ENCODE results near the gene ELOVL1.
A peak's percentile ranks its signal among the peaks of the same experiment; 100 is the strongest.
"Not testable (repeated sequence)": the region's sequence is repeated elsewhere in the genome, so short reads cannot be mapped to it uniquely, and the experiment has no call there.

The ELOVL1 gene

DNA sequence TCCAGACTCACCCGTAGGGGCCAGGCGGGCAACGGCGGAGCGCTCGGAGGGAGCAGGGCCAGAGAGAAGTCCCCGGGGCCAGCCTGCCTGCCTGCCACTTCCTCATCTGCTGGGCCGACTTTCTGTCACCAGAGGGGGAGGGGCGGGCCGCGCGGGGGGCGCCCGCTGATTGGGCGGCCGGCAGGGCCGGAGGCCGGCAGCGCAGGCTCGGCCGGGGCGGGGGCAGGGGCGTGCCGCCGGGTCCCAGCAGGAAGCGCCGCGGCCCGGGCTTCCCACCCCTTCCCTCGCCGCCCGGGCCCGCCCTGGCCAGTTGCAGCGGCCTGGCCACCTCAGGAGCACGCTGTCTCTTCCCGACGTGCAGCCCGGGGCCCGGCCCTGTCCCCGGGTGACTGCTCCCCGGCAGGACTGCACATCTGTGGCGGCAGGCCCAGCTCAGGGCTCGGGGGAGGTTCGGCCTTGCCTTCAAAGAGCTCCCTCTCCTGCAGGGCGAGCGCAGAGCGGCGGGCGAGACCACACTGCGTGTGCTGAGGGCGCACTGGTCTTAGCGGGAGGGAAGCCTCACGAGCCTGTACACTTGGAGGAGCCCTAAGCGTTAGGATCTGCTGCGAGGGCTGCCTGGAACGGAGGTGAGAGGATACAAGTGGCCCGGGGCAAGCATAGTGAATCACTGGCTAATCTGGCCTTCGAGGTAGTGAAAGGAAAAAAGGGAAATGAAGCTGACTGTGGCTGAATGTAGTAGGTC, at the start of gene ELOVL1:
TSS of gene ELOVL1 (minus strand) at position 108 of the 742 bp plus-strand sequence. CDS start 2,402 bp downstream, outside the sequence.
- DNase-seq (ENCODE audit: low read depth), result peak; percentile 82

DNA sequence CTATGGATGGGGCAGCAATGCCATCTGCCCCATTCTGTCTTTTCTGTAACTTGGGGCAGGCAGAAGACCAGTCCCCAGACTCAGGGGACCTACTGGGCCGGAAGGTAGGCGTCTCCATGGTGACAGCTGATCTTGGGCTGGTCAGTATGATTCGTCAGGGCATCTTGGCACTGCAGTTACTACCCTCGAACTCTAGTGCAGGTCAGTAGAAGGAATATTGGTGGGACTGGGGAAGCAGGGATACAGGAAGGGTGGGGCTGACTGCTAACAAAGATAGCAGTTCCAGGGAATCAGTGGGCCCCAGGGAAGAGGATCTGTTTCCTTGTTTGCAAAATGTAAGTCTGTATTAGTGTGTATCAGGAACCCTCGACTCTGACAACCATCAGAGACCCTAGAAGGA, 48.1 kb upstream of the ELOVL1 start:
- no peak for DNase-seq (ENCODE audit: low read depth)

DNA sequence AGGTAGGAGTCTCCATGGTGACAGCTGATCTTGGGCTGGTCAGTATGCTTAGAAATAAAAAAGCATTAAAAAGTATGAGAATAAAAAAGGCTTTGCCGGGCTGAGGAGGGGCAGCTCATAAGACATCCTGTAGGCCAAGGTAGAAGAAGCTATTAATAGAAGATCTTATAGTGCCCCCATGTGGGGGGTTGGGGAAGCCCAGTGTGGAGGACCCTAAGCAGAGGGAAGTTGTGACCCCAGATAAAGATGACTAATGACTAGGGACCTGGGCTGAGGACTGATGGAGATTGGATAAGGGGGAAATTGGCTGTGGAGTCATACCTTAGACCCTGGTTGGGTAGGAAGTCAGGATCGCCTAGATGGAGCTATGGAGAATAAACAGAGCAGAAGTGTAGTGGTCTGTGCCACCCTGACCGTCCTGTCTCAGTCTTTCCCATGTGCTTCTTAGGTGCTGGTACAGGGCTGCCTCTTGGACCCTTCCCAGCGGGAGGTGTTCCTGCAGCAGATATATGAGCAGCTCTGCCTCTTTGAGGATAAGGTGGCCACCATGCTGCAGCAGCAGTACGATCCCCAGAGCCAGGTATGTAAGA, 46.9 kb upstream of the ELOVL1 start:
- DNase-seq (ENCODE audit: low read depth), result peak; percentile 31

DNA sequence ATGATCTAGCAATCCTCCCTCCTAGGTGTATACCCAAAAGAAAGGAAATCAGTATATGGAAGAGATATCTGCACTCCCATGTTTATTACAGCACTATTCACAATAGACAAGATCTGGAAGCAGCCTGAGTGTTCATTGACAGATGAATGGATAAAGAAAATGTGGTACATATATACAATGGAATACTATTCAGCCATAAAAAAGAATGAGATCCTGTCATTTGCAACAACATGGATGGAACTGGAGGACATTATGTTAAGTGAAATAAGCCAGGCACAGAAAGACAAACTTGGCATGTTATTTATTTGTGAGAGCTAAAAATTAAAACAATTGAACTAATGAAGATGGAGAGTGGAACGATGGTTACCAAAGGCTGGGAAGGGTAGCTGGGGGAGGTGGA, 45.6 kb upstream of the ELOVL1 start:
- not testable (repeated sequence) for DNase-seq (ENCODE audit: low read depth)

DNA sequence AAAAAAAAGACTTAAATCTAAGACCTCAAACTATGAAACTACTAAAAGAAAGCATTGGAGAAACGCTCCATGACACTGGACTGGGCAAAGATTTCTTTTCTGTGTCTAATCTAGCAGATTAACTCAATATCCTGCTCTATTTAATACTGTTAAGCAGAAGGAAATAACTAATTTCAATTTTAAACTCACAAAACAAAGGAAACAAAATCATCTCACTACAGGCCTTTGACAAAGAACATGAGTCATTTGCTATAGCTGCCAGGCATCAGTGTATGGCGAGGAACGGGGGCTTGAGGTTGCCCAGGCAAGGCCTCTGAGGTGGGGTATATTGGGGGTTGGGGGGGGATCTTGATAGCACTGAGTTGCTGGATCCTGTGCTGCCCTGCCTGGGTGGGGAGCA, 42.8 kb upstream of the ELOVL1 start:
- no peak for DNase-seq (ENCODE audit: low read depth)

DNA sequence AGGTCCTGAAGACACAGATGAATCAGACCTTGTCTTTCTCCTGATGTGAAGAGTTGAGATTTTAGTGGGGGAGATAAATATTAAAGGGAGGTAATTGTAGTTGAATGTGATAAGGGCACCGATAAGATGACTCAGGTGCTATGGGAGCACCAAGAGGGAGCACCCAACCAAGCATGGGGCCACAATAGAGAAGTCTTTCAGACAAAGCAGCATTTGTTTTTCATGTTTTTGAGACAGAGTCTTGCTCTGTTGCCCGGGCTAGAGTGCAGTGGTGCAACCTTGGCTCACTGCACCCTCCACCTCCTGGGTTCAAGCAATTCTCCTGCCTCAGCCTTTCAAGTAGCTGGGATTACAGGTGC, 38.0 kb upstream of the ELOVL1 start:
- no peak for DNase-seq (ENCODE audit: low read depth)

DNA sequence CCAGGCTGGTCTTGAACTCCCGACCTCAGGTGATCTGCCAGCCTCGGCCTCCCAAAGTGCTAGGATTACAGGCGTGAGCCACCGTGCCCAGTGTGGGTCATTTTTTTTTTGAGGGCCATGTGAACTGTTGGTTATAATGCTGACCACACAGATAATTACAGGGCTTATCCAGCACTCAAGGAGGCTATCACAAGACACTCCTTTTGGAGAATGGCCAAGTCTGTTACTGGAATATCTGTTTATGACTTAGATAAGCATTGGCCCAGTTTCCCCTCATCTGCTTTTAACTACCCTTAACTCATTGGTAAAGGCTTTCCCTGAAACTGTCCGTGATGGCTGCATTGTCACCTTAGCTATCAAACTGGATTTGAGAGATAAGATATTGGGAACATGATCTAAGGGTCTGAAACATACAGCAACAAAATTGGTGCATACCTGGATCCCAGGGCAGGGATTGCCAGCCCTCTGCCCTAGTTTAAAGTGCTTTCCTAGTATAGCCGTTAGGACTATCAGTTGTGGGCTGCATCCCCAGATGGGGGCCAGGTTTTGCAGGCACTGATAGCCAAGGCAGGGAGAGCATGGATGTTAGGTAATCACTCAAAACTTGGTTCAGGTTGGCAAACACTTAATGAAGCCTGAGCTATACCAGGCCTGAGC, 37.5 kb upstream of the ELOVL1 start:
- DNase-seq (ENCODE audit: low read depth), result no peak

DNA sequence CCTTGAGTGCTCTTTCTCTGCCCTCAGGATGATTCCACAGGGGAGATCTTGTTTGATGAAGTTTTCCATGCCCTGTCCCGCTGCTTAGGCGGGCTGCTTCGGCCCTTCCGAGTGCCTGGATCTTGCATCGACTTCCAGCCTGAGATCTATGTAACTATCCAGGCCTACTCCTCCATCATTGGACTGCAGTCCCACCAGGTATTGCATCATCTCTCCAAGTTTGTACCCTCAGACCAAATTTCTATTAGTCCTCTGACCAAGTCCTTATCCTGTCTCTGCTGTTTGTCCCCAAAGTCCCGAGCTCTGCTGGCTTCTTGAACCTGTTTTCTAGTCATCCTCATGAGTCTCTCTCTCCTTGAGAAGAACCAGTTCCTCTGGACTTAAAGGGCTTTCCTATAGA, 36.5 kb upstream of the ELOVL1 start:
- DNase-seq (ENCODE audit: low read depth), result no peak

DNA sequence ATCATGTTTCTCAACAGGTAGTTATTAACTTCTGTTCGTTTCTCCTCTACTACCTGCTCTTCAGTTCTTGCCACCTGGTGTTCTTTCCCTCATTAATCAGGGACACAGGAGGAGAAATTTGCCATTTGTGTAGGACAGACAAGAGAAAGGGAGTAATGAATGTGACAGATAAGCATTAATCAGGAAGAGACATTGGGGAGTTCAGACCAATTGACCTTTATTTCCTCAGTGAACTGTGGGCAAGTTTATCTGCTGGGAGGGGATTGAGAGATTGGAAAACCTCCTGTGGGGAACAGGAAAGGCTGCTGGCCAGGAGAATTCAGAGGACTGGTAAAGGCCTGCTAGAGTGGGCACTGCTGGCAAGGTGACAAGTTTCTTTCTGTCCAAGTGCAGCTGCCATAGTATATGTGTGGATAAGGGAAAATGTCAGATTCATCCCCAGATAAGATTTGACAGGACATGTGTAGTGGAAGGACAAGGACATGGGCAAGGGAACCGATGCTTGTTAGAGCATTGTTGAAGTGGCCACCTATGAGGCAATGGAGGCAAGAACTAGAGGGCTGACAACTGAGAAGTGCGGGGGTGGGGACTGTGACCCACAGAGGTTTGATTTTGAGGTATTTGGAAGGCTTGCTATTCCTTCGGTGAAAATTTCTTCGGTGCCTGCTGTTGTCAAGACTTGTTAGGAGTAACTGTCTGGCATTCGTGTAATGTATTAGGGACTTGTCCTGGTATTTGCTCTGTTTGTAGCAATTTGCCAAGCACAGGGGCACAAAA, 34.5 kb upstream of the ELOVL1 start:
- DNase-seq (ENCODE audit: low read depth), result no peak

DNA sequence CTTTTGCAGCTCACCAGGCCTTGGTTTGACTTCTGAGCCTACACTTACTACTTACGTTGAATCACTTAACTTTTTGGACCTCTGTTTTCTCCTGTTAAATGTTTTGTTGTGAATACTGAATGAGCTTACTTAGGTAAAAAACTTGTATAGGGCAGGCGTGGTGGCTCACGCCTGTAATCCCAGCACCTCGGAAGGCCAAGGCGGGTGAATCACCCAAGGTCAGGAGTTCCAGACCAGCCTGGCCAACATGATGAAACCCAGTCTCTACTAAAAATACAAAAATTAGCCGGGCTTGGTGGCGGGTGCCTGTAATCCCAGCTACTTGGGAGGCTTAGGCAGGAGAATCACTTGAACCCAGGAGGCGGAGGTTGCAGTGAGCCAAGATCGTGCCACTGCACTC, 32.6 kb upstream of the ELOVL1 start:
- not testable (repeated sequence) for DNase-seq (ENCODE audit: low read depth)

DNA sequence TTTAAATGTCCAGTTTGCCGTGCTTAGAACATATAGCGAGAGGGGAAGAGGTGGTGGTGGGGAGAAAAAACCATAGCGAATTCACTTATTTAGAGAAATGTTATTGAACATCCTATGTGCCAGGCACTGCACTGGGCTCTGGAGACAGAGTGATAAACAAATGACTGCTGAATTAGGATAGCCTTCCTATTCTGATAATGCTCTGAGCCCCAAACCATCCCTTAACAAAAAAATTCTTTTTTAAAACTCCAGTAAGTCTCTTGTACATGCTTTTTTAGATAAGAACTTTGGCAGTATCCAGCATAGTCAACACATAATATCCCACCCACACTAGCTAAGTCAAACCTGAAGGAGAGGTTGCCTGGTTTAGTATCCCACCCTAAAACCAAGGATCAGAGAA, 30.4 kb upstream of the ELOVL1 start:
- DNase-seq (ENCODE audit: low read depth), result no peak

DNA sequence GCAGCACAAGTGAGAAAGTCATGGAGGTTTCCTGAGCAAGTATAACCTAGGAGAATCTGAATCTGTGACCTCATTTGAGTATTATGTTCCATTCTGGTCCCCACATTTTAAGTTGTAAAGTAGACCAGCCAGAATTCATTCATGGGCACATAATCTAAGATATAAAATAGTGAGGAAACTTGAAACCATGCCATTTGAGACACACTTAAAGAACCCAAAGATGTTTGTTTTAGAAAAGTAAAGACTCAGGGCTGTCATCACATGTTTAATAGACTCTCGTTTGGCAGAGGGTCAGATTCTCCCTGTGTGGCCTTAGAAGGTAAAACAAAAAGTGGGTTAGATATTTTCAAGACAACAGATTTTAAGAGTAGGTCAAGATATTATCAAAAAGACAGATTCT, 28.2 kb upstream of the ELOVL1 start:
- DNase-seq (ENCODE audit: low read depth), result no peak

DNA sequence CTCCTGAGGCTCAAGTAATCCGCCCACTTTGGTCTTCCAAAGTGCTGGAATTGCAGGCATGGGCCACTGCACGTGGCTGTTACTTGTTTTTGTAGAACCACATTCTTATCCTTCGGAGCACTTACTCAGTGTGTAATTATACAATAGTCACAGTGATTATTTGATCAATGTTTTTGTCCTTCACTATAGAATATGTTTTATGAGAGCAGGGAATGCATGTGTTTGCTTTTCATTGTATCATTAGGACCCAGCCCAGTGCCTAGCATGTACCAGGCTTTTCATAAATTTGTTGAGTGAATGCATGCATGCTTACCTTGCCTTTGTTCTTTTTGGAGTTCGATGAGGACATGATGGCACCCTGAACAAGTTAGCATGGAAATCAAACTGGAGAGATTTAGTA, 27.7 kb upstream of the ELOVL1 start:
- no peak for DNase-seq (ENCODE audit: low read depth)

DNA sequence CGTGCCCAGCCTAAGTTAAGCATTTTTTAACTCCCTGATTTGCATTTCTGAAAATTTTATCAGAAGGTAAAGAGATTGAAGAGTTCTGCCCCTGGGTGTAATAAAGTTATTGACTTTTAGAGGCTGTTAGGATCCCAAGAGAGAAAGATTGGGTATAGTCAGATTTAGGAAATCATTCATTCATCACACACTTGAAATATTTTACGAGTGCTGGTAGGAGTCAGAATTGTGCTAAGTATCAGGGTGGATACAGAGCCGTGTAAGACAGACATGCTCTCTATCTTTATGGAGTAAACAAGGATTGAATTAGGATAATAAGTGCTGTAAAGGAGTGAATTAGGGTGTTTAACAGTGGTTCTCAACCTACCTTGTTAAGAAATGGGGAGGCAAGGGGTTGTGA, 24.9 kb upstream of the ELOVL1 start:
- no peak for DNase-seq (ENCODE audit: low read depth)

DNA sequence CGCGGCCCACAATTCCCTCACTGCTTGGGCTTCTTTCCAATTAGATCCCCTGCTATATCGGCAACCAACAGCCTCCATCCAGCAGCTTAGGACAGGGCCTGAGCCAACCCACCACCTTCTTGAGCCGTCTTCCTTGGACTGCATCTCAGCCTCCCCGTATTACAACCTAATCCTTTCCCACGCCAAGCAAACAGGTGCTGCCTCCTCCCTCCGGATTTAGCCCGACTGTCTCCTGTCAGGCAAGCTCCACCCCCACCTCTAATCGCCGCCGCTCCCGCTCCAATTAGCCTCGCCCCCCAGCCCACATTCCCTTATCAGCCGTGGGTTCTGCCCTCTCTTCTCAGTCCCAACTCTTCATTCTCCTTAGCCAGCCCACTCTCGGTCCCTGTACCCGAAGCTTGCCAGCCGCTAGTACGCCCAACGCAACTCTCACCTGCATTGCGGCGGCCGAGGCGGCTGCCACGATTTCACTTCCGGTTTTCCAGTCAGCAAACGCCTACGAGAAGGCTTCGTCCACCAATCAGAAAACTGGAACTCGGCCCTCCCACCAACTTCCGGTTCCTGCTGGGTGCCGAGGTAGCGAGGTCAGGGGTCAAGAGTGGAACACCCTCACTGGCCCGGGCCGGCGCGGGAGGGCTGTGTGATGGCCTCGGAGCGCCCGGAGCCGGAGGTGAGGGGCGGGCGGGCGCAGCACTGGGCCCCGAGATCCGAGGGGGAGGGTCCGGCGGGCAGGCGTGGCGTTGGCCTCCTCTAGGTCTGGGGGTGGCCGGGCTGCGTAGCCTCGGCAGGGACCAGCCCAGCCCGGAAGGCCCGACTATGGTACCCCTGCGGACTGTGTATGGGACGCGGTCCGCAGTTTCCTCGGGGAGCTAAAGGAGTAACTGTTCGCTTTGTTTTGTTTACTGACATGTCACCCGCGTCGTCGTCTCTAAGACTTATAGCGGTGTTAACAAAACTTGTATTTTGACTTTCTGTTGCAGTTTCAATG, 21.8 kb upstream of the ELOVL1 start, which contains the start of the genes MED8 and SZT2:
TSS of gene MED8 (minus strand) at position 475 of the 988 bp plus-strand sequence. CDS start at position 439, 36 bp downstream.
TSS of gene SZT2 (plus strand) at position 574 of the 988 bp plus-strand sequence. CDS start at position 644, 70 bp downstream.
- peak; percentile 87 for DNase-seq (ENCODE audit: low read depth)

DNA sequence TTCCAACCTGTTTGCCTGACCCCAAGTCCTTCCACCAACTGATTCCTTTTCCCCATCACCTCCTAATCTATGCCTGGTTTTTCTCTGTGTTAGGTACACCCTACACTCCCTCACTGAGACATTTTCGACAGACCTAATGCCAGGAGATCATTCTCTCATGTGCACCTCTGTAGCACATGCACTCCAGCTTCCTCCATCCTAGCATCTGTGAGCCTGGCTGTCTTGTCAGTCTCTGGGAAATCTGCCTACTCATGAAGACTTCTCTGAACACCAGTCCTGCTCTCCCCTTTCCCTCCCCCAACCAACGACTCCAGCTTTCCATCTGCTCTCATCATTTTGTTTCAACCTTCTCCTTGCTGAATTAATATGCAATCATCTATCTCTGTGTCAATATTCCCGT, 20.8 kb upstream of the ELOVL1 start:
- no peak for DNase-seq (ENCODE audit: low read depth)

DNA sequence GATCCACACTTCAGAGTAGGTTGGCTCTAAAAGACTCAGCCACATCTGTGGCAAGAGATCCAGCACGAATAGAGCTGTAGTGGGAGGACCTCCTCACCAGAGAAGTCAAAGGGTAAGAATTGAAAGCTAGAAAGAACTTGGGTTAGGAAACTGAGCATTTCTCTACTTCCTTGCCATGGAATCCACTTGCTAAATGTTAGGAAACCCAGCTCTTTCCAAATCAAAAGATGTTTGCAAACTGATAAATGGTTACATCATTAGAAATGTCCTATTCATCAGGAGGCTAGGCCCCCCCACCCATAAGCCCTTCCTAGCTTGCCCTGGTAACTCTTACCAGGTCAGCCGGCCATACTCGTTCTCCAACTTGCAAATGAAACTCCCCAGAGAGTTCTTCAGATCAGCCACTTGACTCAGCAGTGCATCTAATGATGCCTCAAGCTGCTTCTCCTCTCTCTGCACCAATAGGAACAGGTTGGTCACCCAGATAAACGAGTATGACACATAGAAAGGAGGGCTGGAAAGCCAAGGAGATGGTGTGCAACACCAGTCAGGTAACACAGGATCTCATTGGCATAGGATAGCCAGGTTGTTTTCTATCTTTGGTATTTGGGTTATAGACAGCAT, 20.3 kb upstream of the ELOVL1 start:
- no peak for DNase-seq (ENCODE audit: low read depth)

DNA sequence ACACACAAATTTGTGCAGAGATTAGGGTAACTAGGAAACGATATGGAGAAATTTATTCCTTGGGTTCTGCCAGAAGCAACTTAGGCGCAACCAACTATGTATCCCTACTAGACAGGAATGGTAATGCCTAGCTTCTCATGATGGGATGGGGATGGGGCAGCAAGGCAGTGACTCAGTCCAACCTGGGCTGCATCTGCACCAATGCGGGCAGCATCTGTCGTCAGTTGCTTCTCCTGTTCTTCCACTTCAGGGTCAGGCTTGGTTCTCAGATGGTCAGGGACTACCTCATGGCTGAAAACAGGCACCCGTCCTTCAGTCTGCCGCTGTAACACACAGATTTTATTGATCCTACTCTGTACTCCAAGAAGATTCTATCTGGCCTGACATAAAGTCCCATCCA, 18.9 kb upstream of the ELOVL1 start:
- DNase-seq (ENCODE audit: low read depth), result no peak

DNA sequence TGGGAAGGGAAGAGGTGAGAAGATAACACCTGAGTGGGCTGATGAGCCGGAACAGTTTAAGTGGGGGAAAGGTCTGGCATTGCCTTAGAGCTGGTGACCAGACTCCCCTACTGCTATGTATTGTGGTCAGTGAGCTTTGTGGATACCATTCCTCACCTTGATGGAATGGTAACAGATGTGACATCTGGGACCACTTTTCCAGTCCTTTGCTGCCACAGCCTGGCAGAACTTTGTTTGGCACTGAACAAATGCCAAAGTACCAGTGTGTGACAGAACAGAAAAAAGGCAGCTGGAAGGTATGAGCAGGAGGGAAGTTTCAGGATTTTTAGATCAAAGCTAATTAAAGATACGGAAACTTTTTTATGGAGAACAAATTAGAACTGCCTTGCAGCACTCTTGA, 15.6 kb upstream of the ELOVL1 start:
- DNase-seq (ENCODE audit: low read depth), result no peak

DNA sequence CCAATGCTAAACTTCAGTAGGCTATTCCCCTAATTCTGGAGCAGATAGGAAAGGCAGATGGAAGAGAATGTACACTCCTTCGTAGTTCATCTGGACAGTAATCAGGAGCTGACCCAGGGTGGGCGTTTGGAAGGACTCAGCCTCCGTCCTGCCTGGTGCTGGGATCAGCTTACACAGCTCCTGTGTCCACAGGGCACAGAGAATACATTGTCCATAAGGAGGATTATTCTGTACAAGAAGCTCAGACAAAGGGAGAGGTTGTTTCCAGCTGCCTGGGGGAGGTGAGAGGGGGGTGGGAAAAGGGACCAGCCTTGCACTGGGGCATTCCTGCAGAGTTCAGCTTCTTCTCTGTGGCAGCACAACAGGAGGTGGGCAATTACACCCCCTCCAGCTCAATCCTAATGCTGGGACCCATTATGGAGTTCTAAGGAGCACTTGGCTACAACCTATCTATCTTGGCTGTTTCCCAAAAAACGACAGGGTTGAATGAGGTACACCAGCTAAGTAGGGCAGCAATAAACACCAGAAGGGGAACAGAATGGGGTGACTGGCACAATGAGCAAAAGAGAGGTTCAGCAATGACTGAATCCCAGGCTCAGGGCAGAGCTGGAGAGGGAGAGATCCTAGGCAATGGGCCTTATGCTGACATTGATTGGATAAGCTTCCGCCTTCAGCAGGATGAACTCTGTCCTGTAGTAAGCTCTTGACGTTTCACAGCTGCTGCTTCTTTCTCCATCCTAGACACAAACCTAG, 14.4 kb upstream of the ELOVL1 start:
- no peak for DNase-seq (ENCODE audit: low read depth)
